Endothelial cell of umbilical vein (primary cell): ENCODE measurements around the gene TIMM10B.

Experiments used
- GATA2 ChIP-seq: IDR thresholded peaks from 2 replicates; pipeline ENCODE4 v1.7.0; 2011; ENCODE audit warnings: low read depth, mild to moderate bottlenecking, moderate library complexity, mixed read lengths, low read length; ENCODE audit not compliant: insufficient read length, insufficient read depth
- POLR2A ChIP-seq: IDR thresholded peaks from 2 replicates; pipeline ENCODE4 v1.6.1; 2012; ENCODE audit warnings: low read depth, mild to moderate bottlenecking, control low read depth, low read length
- POLR2AphosphoS5 ChIP-seq: IDR thresholded peaks from 2 replicates; pipeline ENCODE4 v1.6.1; 2012; ENCODE audit warnings: low read depth, mild to moderate bottlenecking, control low read depth, low read length, moderate library complexity; ENCODE audit not compliant: insufficient read depth

- no peak for TF ChIP-seq GATA2
- no peak for TF ChIP-seq POLR2A
- no peak for TF ChIP-seq POLR2AphosphoS5
Measured at GRCh38 chr11:6483015-6483414, 1.7 kb downstream of the TIMM10B start.
